Measurements from ENCODE around the gene FAM168B.
"Not testable (repeated sequence)": the region's sequence is repeated elsewhere in the genome, so short reads cannot be mapped to it uniquely, and the experiment has no call there.

The FAM168B gene

GRCh38 chr2:131113566-131114227 is 20.4 kb upstream of the FAM168B start:
- Mint-ChIP-seq H3K36me3 (ENCODE audit: low read depth) (peaks cover 56% of the 10 kb centered on the region), H3K27me3 (ENCODE audit: low read depth) (no peaks in the 10 kb centered on the region), H3K4me3 (no peak overlapping the region), H3K4me1 (ENCODE audit: low read depth) (peaks cover 45% of the 10 kb centered on the region), H3K9me3 (peaks cover 17% of the 10 kb centered on the region), H3K27ac (no peak overlapping the region)

GRCh38 chr2:131112529-131112928 is 19.3 kb upstream of the FAM168B start:
- Mint-ChIP-seq H3K4me1 (ENCODE audit: low read depth) (peaks cover 48% of the 10 kb centered on the region), H3K27me3 (ENCODE audit: low read depth) (no peaks in the 10 kb centered on the region), H3K9me3 (peaks cover 17% of the 10 kb centered on the region), H3K4me3 (no peak overlapping the region), H3K36me3 (ENCODE audit: low read depth) (peaks cover 54% of the 10 kb centered on the region), H3K27ac (no peak overlapping the region)

GRCh38 chr2:131105950-131106801 is 12.9 kb upstream of the FAM168B start:
- Mint-ChIP-seq H3K4me1 (ENCODE audit: low read depth) (peaks cover 48% of the 10 kb centered on the region), H3K27ac (peak overlapping the region; percentile 94), H3K4me3 (peak overlapping the region; percentile 95)

GRCh38 chr2:131105156-131105949 is 12.1 kb upstream of the FAM168B start, which contains the start of gene PLEKHB2:
Gene PLEKHB2 (plus strand): TSS chr2:131105336. CDS start chr2:131120942, 15,606 bp downstream.
- Mint-ChIP-seq H3K27ac (peak within 1 kb of the TSS; percentile 94), H3K9me3 (no peaks in the 10 kb centered on the region), H3K27me3 (ENCODE audit: low read depth) (no peaks in the 10 kb centered on the region), H3K4me1 (ENCODE audit: low read depth) (peaks cover 44% of the 10 kb centered on the region), H3K4me3 (peak within 1 kb of the TSS; percentile 95), H3K36me3 (ENCODE audit: low read depth) (peaks cover 17% of the 10 kb centered on the region)

More at GRCh38 chr2:131105950-131106801, 12.9 kb upstream of the FAM168B start:
- peaks cover 23% of the 10 kb centered on the region for H3K36me3 Mint-ChIP-seq (ENCODE audit: low read depth)
- H3K27me3 Mint-ChIP-seq (ENCODE audit: low read depth) = no peaks in the 10 kb centered on the region
- H3K9me3 Mint-ChIP-seq = no peaks in the 10 kb centered on the region

GRCh38 chr2:131104487-131105155 is 11.4 kb upstream of the FAM168B start:
- H3K27ac Mint-ChIP-seq = peak overlapping the region; percentile 94
- H3K27me3 Mint-ChIP-seq (ENCODE audit: low read depth) = no peaks in the 10 kb centered on the region
- peaks cover 41% of the 10 kb centered on the region for H3K4me1 Mint-ChIP-seq (ENCODE audit: low read depth)
- H3K4me3 Mint-ChIP-seq = peak overlapping the region; percentile 95
- peaks cover 14% of the 10 kb centered on the region for H3K36me3 Mint-ChIP-seq (ENCODE audit: low read depth)
- H3K9me3 Mint-ChIP-seq = no peaks in the 10 kb centered on the region

- H3K36me3 Mint-ChIP-seq (ENCODE audit: low read depth) = peaks cover 5% of the 10 kb centered on the region
- H3K27ac Mint-ChIP-seq = peak overlapping the region; percentile 42
- H3K4me3 Mint-ChIP-seq = no peak overlapping the region
- no peaks in the 10 kb centered on the region for H3K27me3 Mint-ChIP-seq (ENCODE audit: low read depth)
- peaks cover 32% of the 10 kb centered on the region for H3K4me1 Mint-ChIP-seq (ENCODE audit: low read depth)
- H3K9me3 Mint-ChIP-seq = no peaks in the 10 kb centered on the region
Measured at GRCh38 chr2:131103165-131103564, 9.9 kb upstream of the FAM168B start.

GRCh38 chr2:131094463-131095281 is 1.4 kb upstream of the FAM168B start:
- Mint-ChIP-seq H3K27ac (peak overlapping the region; percentile 93), H3K4me1 (ENCODE audit: low read depth) (peaks cover 15% of the 10 kb centered on the region), H3K27me3 (ENCODE audit: low read depth) (no peaks in the 10 kb centered on the region), H3K9me3 (no peaks in the 10 kb centered on the region), H3K36me3 (ENCODE audit: low read depth) (peaks cover 8% of the 10 kb centered on the region), H3K4me3 (peak overlapping the region; percentile 92)

GRCh38 chr2:131093696-131094462 is 619 bp upstream of the FAM168B start:
- Mint-ChIP-seq H3K27me3 (ENCODE audit: low read depth) (no peaks in the 10 kb centered on the region), H3K4me3 (peak overlapping the region; percentile 92), H3K9me3 (no peaks in the 10 kb centered on the region), H3K27ac (peak overlapping the region; percentile 93), H3K4me1 (ENCODE audit: low read depth) (peaks cover 15% of the 10 kb centered on the region), H3K36me3 (ENCODE audit: low read depth) (peaks cover 13% of the 10 kb centered on the region)

GRCh38 chr2:131092458-131093005 is 728 bp downstream of the FAM168B start:
- Mint-ChIP-seq H3K4me1 (ENCODE audit: low read depth) (peaks cover 18% of the 10 kb centered on the region), H3K27ac (peak overlapping the region; percentile 80), H3K9me3 (no peaks in the 10 kb centered on the region), H3K36me3 (ENCODE audit: low read depth) (peaks cover 23% of the 10 kb centered on the region), H3K4me3 (peak overlapping the region; percentile 78), H3K27me3 (ENCODE audit: low read depth) (no peaks in the 10 kb centered on the region)

GRCh38 chr2:131085646-131086045 is 7.6 kb downstream of the FAM168B start:
- Mint-ChIP-seq H3K9me3 (no peaks in the 10 kb centered on the region), H3K27me3 (ENCODE audit: low read depth) (no peaks in the 10 kb centered on the region), H3K27ac (no peak overlapping the region), H3K36me3 (ENCODE audit: low read depth) (peaks cover 52% of the 10 kb centered on the region), H3K4me1 (ENCODE audit: low read depth) (peaks cover 11% of the 10 kb centered on the region), H3K4me3 (no peak overlapping the region)

GRCh38 chr2:131081190-131081589 is 12.1 kb downstream of the FAM168B start:
- Mint-ChIP-seq H3K9me3 (no peaks in the 10 kb centered on the region), H3K27me3 (ENCODE audit: low read depth) (no peaks in the 10 kb centered on the region), H3K36me3 (ENCODE audit: low read depth) (peaks cover 52% of the 10 kb centered on the region), H3K4me3 (no peak overlapping the region), H3K27ac (peak overlapping the region; percentile 22), H3K4me1 (ENCODE audit: low read depth) (peaks cover 17% of the 10 kb centered on the region)

- Mint-ChIP-seq H3K4me1 (ENCODE audit: low read depth) (peaks cover 21% of the 10 kb centered on the region), H3K36me3 (ENCODE audit: low read depth) (peaks cover 50% of the 10 kb centered on the region)
- not testable (repeated sequence) for H3K27me3 Mint-ChIP-seq (ENCODE audit: low read depth); H3K9me3 Mint-ChIP-seq; H3K27ac Mint-ChIP-seq; H3K4me3 Mint-ChIP-seq
Measured at GRCh38 chr2:131079931-131080330, 13.3 kb downstream of the FAM168B start.
